Activated CD4-positive, alpha-beta T cell treated with anti-CD3 and anti-CD28 coated beads, Interleukin-10, Interleukin-2, amounts not matched to agents 100 ng/mL and 50 ng/mL, durations not matched to agents 16 hours and 8 hours (primary cell): Measurements from ENCODE around the gene CTR9.

Source experiments
- DNase-seq: peaks from one replicate; pipeline ENCODE4 v3.0.0-alpha.2; 2020

Gene CTR9

GRCh38 chr11:10743354-10744000, 7.6 kb upstream of the CTR9 start:
- peak; percentile 42 for DNase-seq

- DNase-seq: no peak
These were observed 6.8 kb upstream of the CTR9 start for GRCh38 chr11:10744206-10744605.

DNA sequence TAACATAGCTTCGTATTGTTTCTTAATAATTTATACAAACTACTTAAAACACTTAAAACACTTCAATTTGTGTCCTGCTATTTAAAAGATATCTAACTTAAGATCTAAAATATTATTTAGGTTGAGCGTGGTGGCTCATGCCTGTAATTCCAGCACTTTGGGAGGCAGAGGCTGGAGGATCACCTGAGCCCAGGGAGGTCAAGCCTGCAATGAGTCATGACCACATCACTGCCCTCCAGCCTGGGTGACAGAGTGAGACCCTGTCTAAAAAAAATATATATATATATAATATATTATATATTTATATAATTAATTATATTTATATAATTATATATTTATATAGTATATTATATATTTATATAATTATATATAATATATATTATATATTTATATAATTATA, 4.2 kb upstream of the CTR9 start:
- DNase-seq: no peak

DNA sequence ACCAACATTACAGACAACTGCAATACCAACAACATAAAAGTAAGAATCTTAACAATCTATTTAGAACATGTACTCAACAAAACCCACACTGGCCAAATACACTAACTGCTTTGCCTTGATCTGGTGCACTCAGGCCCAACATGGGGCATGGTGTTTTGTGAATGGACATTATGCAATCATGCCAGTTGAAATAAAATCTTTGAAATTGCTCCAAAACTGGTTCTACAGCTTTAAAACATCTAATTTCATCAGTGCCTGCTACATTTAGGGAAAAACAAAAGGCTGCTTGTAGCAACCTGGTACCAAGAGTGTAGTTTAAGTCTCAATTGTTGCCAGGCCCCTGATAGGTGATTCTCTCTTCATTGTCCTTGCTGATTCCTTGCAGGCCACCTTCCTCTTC, 3.3 kb upstream of the CTR9 start:
- no peak for DNase-seq

DNA sequence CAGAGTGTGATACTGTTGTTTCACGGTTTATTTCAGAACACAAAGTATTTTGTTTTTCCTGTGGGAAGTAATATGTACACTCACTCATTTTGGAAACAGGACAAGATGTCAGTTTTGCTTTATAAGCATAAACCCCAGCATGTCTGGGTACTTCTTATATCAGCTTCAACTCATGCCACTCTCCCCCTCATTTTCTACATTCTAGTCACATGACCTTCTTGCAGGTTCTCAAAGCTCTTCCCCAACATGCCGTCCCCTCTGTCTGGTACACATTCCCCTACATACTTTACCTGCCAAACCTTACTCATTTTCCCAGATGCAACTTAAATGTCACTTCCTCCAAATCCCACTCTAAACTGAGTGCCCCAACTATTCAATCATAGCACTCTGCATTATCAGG, 1.6 kb upstream of the CTR9 start:
- no peak for DNase-seq

DNA sequence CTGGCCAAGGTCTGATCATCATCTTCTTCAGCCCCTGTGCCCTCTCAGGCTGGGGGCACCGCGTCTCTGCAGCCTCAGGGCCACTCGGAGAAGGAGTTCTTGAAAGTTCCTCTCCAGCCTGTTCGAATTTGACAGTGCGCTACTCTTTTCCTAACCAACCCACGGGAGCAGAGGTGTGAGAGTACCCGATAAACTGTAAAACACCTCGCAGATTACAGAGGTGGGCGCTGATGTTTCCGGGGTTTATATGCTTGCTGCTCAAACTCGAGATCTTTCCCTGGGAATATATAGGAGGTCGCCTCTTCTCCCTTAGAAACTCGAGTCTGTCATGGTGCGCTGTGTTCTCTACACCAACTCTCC, 515 bp downstream of the CTR9 start:
- DNase-seq: no peak

- no peak for DNase-seq
These were observed 1.0 kb downstream of the CTR9 start for GRCh38 chr11:10752061-10752460.

- DNase-seq: no peak
These were observed 1.4 kb downstream of the CTR9 start for GRCh38 chr11:10752486-10752885.

- DNase-seq: no peak
These were observed 7.9 kb downstream of the CTR9 start for GRCh38 chr11:10758957-10759356.

GRCh38 chr11:10761085-10761698, 10.1 kb downstream of the CTR9 start:
- DNase-seq: no peak

GRCh38 chr11:10762185-10762584, 11.1 kb downstream of the CTR9 start:
- no peak for DNase-seq

GRCh38 chr11:10762913-10763421, 11.9 kb downstream of the CTR9 start:
- no peak for DNase-seq

GRCh38 chr11:10763766-10764165, 12.7 kb downstream of the CTR9 start:
- DNase-seq: no peak

GRCh38 chr11:10764412-10764811, 13.4 kb downstream of the CTR9 start:
- no peak for DNase-seq

DNA sequence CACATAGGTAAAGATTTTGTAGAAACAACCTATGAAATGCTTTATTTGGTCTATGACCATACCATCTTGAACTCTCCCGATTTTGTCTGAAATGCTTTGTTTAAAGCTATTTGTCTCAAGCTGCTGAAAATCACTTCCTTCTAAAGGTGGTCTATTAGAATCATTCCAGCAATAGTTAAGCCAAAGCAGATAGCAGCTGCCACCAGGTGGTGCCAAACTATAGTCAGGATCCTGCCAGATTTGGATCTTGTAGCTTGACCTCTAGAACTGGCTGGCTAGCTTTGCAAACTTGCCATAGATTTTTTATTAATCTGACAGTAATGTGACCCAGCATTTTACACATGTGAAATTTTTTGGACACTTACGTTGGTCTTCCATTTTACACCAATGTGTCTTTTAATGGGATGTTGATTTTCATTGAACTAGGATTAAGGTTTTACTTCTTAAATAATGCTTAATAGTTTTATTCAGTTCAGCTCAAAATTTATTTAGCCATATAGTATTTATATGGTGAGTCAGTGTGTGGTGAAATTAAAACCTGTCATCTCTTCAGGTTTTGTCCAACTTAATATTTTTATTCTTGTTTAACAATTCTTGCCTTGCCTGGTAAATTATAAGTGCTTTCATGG, 19.7 kb downstream of the CTR9 start:
- peak; percentile 41 for DNase-seq

- no peak for DNase-seq
These were observed 20.4 kb downstream of the CTR9 start for GRCh38 chr11:10771457-10771856.

DNA sequence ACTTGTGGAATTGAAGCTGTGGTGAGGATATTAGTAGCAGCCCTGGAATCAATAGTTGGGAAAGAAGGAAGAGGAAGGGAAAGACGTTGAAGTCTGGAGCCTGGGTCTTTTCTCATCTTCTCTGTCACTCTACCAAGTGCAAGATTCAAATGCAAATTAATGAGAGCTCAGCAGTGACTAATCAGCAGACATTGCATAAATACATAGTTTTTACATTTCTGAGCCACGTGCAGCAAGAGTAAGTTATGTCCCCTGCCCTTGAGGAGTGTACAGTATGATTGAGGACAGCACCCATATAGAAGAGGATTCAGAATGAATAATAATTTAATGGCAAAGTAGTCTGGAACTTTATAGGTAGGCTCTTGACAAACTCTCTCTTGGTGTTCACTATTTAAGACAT, 23.8 kb downstream of the CTR9 start:
- DNase-seq: no peak

DNA sequence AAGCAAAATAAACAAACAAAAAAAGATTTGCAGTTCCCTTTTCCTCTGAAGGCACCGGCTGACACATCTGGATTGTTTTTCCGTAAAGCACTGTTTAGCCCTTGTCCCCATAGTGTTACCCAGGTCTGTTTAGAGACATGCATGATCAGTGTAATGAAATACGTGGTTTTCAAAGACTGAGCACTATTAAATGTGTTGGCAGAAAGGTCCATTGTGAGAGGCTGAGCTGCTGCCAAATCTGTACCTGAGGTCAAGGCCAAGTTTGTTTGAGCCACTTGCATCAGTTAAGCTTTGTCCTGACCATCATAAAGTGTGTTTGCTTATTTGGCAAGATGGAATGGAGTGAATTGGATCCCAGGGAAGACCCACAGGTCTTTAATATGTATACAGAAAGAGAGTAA, 26.3 kb downstream of the CTR9 start:
- DNase-seq: no peak

- no peak for DNase-seq
These were observed 26.8 kb downstream of the CTR9 start for GRCh38 chr11:10777806-10778205.

- no peak for DNase-seq
These were observed 27.3 kb downstream of the CTR9 start for GRCh38 chr11:10778217-10778970.

- peak; percentile 33 for DNase-seq
These were observed 28.0 kb downstream of the CTR9 start for GRCh38 chr11:10779086-10779485.

DNA sequence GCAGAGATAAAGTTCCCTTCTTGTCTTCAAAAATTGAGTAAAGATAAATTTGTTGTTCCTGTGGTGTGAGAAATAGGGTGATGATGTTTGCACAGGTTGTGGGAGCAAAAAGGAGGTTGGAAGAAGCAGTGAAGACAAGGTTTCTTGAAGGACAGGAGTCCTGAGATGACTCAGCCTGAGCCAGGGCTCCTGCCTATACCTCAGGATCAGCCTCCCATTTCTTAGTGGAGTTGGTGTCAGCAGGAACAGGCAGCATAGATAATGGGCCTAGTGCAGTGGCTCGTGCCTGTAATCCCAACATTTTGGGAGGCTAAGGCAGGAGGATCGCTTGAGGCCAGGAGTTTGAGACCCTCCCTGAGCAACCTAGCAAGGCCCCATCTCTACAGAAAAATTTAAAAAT, 29.0 kb downstream of the CTR9 start:
- no peak for DNase-seq

DNA sequence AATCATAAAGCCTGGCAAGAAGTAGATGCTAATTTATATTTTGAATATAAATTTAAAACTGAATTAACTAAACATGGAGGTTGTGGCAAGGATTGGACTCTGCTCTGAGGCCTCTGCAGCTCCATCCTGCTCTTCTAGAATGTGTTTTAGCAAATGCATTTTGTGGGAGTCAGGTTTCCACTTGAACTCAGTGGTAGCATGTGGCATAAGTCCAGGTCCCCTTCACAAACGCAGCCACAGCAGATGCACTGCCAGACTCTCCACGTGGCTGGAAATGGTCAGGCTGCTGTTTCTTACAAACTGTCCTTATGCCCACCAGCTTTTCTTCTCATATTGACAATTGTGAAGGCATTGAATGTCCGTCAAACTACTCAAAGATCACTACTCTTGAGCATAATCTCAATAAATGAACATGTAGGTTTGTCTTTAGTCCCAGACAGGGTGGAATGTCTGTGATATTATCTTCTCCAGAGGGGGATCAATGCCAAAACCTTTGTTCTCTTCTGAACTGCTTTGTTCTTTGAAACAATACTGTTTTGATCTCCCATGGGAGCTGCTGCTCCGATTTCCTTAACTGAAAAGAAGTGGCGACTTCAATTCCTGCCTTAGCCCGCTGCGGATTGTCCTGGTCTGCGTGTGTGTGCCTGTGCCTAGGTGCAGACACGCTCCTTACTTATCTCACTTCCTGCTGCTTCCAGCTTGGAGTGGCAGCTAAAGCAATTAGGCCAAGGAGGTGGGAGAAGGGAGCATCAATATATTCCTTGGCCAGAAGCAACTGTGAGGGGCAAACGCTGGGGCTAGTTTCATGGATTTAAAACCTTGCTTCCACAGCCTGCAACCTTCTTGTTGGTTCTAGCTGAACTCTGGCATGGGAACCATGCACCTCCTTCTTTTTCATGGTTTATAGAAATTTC, 33.4 kb downstream of the CTR9 start:
- no peak for DNase-seq
